GM12875 (cell line): ENCODE measurements around the gene ZNF823.
"Not testable (repeated sequence)": the region's sequence is repeated elsewhere in the genome, so short reads cannot be mapped to it uniquely, and the experiment has no call there.

ENCODE experiments used
- H3K4me3 ChIP-seq: one replicate; pipeline ENCODE4 v1.5.1; 2011; ENCODE audit warnings: low read depth, low read length, control low read depth
- CTCF ChIP-seq: IDR thresholded peaks from 2 replicates; pipeline ENCODE4 v1.5.1; 2011; ENCODE audit warnings: low read depth, mild to moderate bottlenecking, control low read depth, inconsistent platforms, low read length, moderate library complexity, borderline replicate concordance; ENCODE audit not compliant: insufficient read depth

ZNF823 gene

GRCh38 chr19:11693505-11694499 is 44.9 kb downstream of the ZNF823 start:
- no peak for TF ChIP-seq CTCF
- H3K4me3 ChIP-seq: peak overlapping the region; percentile 59

GRCh38 chr19:11692127-11692790 is 46.5 kb downstream of the ZNF823 start:
- no peak overlapping the region for H3K4me3 ChIP-seq
- TF ChIP-seq CTCF: no peak

GRCh38 chr19:11685676-11686650 is 52.8 kb downstream of the ZNF823 start:
- TF ChIP-seq CTCF: no peak
- H3K4me3 ChIP-seq: no peak overlapping the region

GRCh38 chr19:11684987-11685675 is 53.6 kb downstream of the ZNF823 start:
- TF ChIP-seq CTCF: no peak
- H3K4me3 ChIP-seq: no peak overlapping the region

- TF ChIP-seq CTCF: no peak
- no peak overlapping the region for H3K4me3 ChIP-seq
Measured at GRCh38 chr19:11680689-11681302, 58.0 kb downstream of the ZNF823 start.

- no peak for TF ChIP-seq CTCF
- no peak overlapping the region for H3K4me3 ChIP-seq
Measured at GRCh38 chr19:11678504-11678903, 60.2 kb downstream of the ZNF823 start.

GRCh38 chr19:11676661-11677600 is 61.8 kb downstream of the ZNF823 start:
- not testable (repeated sequence) for H3K4me3 ChIP-seq
